OCI-LY7 (cell line): Measurements from ENCODE around the gene CFAP97D2. TPM values are rescaled to one million over a fixed set of nuclear protein-coding genes. Genes with fewer than 3 reads are reported as not detected.

Experiments
- BruUV-seq: library from RNA; stranded (reverse); fragments of 400-500 nt; replicated peaks from 2 replicates; lab custom pipeline; 2021; lab: Mats Ljungman, UMichigan
- CTCF ChIA-PET: fragments of 300-600 bp; sonication (Branson Sonifier 250); formaldehyde crosslinking; loops from one replicate; lab custom pipeline; 2022; ENCODE audit warnings: antibody characterized with exemption; ENCODE audit not compliant: unreplicated experiment; lab: Charles Lee
- POLR2A ChIA-PET: fragments of 300-600 bp; sonication (Branson Sonifier 250); formaldehyde crosslinking; loops from one replicate; lab custom pipeline; 2022; ENCODE audit warnings: antibody characterized with exemption; lab: Charles Lee
- DNase-seq: peaks from one replicate; pipeline ENCODE4 v3.0.0-alpha.2; 2015; ENCODE audit warnings: low spot score
- H2AFZ ChIP-seq: fragments of 200-600 bp; sonication (generic), shearing (Covaris generic); 2 replicates; pipeline ENCODE4 v1.6.1; 2014; ENCODE audit warnings: mild to moderate bottlenecking, antibody characterized with exemption, low read length, moderate library complexity
- H3K27ac ChIP-seq: fragments of 200-600 bp; sonication (generic); 2 replicates; pipeline ENCODE4 v1.5.1; 2014; ENCODE audit warnings: mixed run types, low read depth, mild to moderate bottlenecking, moderate library complexity, low read length, inconsistent platforms; ENCODE audit not compliant: poor library complexity, severe bottlenecking
- H3K36me3 ChIP-seq: fragments of 200-600 bp; sonication (generic); 2 replicates; pipeline ENCODE4 v1.6.1; 2014; ENCODE audit warnings: mild to moderate bottlenecking, antibody characterized with exemption, low read length, moderate library complexity, mixed read lengths; ENCODE audit not compliant: insufficient read depth
- H3K4me1 ChIP-seq: fragments of 200-600 bp; sonication (generic); 2 replicates; pipeline ENCODE4 v1.5.1; 2014; ENCODE audit warnings: mild to moderate bottlenecking, low read length; ENCODE audit not compliant: insufficient read depth, poor library complexity, severe bottlenecking
- H3K4me2 ChIP-seq: fragments of 200-600 bp; sonication (generic); 2 replicates; pipeline ENCODE4 v1.6.1; 2014; ENCODE audit warnings: mild to moderate bottlenecking, low read length
- H3K4me3 ChIP-seq: fragments of 200-600 bp; sonication (generic); 2 replicates; pipeline ENCODE4 v1.5.1; 2014; ENCODE audit warnings: mild to moderate bottlenecking, low read depth, low read length; ENCODE audit not compliant: poor library complexity, severe bottlenecking
- H3K79me2 ChIP-seq: fragments of 200-600 bp; sonication (generic); 2 replicates; pipeline ENCODE4 v1.6.1; 2016; ENCODE audit warnings: low read depth, mild to moderate bottlenecking, low read length, moderate library complexity, mixed read lengths; ENCODE audit not compliant: insufficient read depth
- H3K9me2 ChIP-seq: fragments of 200-600 bp; sonication (generic); 2 replicates; pipeline ENCODE4 v1.6.1; 2016; ENCODE audit warnings: mild to moderate bottlenecking, low read length, mixed read lengths; ENCODE audit not compliant: insufficient read depth
- H3K9me3 ChIP-seq: fragments of 200-600 bp; sonication (generic); 2 replicates; pipeline ENCODE4 v1.6.1; 2014; ENCODE audit warnings: mild to moderate bottlenecking, mixed run types, low read length, mixed read lengths
- H4K20me1 ChIP-seq: fragments of 200-600 bp; sonication (generic); 2 replicates; pipeline ENCODE4 v1.6.1; 2014; ENCODE audit warnings: mild to moderate bottlenecking, antibody characterized with exemption, low read length, moderate library complexity, mixed read lengths; ENCODE audit not compliant: insufficient read depth
- CTCF ChIP-seq: fragments of 200-600 bp; sonication (generic); conservative IDR thresholded peaks from 2 replicates; pipeline ENCODE4 v1.5.1; 2014; ENCODE audit warnings: mild to moderate bottlenecking, antibody characterized with exemption, low read length, moderate library complexity, mixed read lengths
- EZH2phosphoT487 ChIP-seq: fragments of 200-600 bp; sonication (generic); IDR thresholded peaks from 2 replicates; pipeline ENCODE4 v1.6.1; 2018; ENCODE audit warnings: low read depth, borderline replicate concordance, mild to moderate bottlenecking, mixed run types, antibody characterized with exemption, low read length, moderate library complexity, mixed read lengths
- intact Hi-C: fragments of 100-400 bp; cut with micrococcal nuclease; formaldehyde crosslinking; loops from one replicate; pipeline ENCODE4 v1.10.0; 2022; ENCODE audit not compliant: unreplicated experiment
- total RNA-seq, 2 experiments: library from RNA; depleted of rRNA in 1 of 2; stranded (reverse); fragments of >200 nt in 1 of 2; shearing (Covaris generic) in 1 of 2; gene quantifications; 2 replicates each; pipeline ENCODE4 v1.2.3, GENCODE V29; 2014 to 2022

Gene CFAP97D2
- total RNA-seq, 2 experiments from 2014 or later: not detected

GRCh38 chr13:114136576-114136975, 42.5 kb upstream of the CFAP97D2 start:
- no peaks in the 10 kb centered on the region for H3K36me3 ChIP-seq
- no peak overlapping the region for H3K4me3 ChIP-seq
- H3K4me1 ChIP-seq: peaks cover 4% of the 10 kb centered on the region
- no peaks in the 10 kb centered on the region for H4K20me1 ChIP-seq
- H2AFZ ChIP-seq: no peak overlapping the region
- intact Hi-C loops: no loop called here
- H3K4me2 ChIP-seq: no peak overlapping the region
- ChIA-PET CTCF (no interaction called here), POLR2A (no interaction called here)
- H3K9me2 ChIP-seq: no peaks in the 10 kb centered on the region
- no peak overlapping the region for H3K27ac ChIP-seq
- TF ChIP-seq CTCF (no peak), EZH2phosphoT487 (no peak)
- H3K9me3 ChIP-seq: no peaks in the 10 kb centered on the region
- no TSS peak for BruUV-seq
- DNase-seq: no peak
- no peaks in the 10 kb centered on the region for H3K79me2 ChIP-seq

- intact Hi-C loops: no loop called here
- Histone ChIP-seq H3K4me3 (no peak overlapping the region), H3K36me3 (no peaks in the 10 kb centered on the region), H3K9me2 (no peaks in the 10 kb centered on the region), H3K4me1 (peaks cover 33% of the 10 kb centered on the region), H4K20me1 (no peaks in the 10 kb centered on the region), H3K4me2 (peak overlapping the region; percentile 20; the same call in 1 of the 2 replicates), H3K79me2 (no peaks in the 10 kb centered on the region), H3K9me3 (no peaks in the 10 kb centered on the region), H3K27ac (no peak overlapping the region), H2AFZ (no peak overlapping the region)
- CTCF ChIA-PET: interaction anchor here (0.5 kb wide), 1 partner anchor 29 kb away, joined by 3 read pairs; no protein-coding TSS in a partner anchor
- BruUV-seq: no TSS peak
- DNase-seq: no peak
- TF ChIP-seq CTCF: no peak
- TF ChIP-seq EZH2phosphoT487: no peak
- POLR2A ChIA-PET: no interaction called here
Observed at GRCh38 chr13:114140131-114140905, 38.7 kb upstream of the CFAP97D2 start.

- no peak overlapping the region for H3K4me3 ChIP-seq
- H4K20me1 ChIP-seq: no peaks in the 10 kb centered on the region
- no peaks in the 10 kb centered on the region for H3K36me3 ChIP-seq
- H3K4me2 ChIP-seq: 0 out of 2 replicates have a peak overlapping the region, but pooled peaks have one; percentile 20
- no peak overlapping the region for H2AFZ ChIP-seq
- DNase-seq: no peak
- H3K9me2 ChIP-seq: no peaks in the 10 kb centered on the region
- H3K27ac ChIP-seq: no peak overlapping the region
- H3K9me3 ChIP-seq: no peaks in the 10 kb centered on the region
- no peaks in the 10 kb centered on the region for H3K79me2 ChIP-seq
- TF ChIP-seq EZH2phosphoT487 (no peak), CTCF (no peak)
- POLR2A ChIA-PET: no interaction called here
- CTCF ChIA-PET: no interaction called here
- no TSS peak for BruUV-seq
- peaks cover 35% of the 10 kb centered on the region for H3K4me1 ChIP-seq
- intact Hi-C loops: no loop called here
Observed at GRCh38 chr13:114140906-114141250, 38.2 kb upstream of the CFAP97D2 start.
